GM10248 (cell line): ENCODE measurements around the gene NAV3.

Source experiments
- CTCF ChIA-PET: fragments of 300-600 bp; sonication (Branson Sonifier 250); formaldehyde crosslinking; extraction: SDS; loops from one replicate; lab custom pipeline; 2021; ENCODE audit warnings: antibody characterized with exemption; lab: Yijun Ruan, JAX
- POLR2A ChIA-PET: fragments of 350-650 bp; sonication (Branson Sonifier 250); formaldehyde crosslinking; extraction: SDS; loops from one replicate; lab custom pipeline; 2020; ENCODE audit warnings: antibody characterized with exemption; lab: Yijun Ruan, JAX
- DNase-seq: peaks from one replicate; pipeline ENCODE4 v3.0.0; 2012; ENCODE audit errors: extremely low spot score
- CTCF ChIP-seq: IDR thresholded peaks from 2 replicates; pipeline ENCODE4 v1.5.1; 2012; ENCODE audit warnings: mild to moderate bottlenecking, low read depth; ENCODE audit errors: extremely low read depth, missing control alignments, control extremely low read depth

The NAV3 gene

GRCh38 chr12:78002878-78003277 is 172.2 kb downstream of the NAV3 start:
- DNase-seq = no peak
- ChIA-PET CTCF (interaction anchor here (1.4 kb wide), 1 partner anchor 8 kb away, joined by 3 read pairs; no protein-coding TSS in a partner anchor), POLR2A (no interaction called here)
- TF ChIP-seq CTCF = no peak

- no peak for TF ChIP-seq CTCF
- POLR2A ChIA-PET = no interaction called here
Observed at GRCh38 chr12:78004249-78005093, 173.8 kb downstream of the NAV3 start.

GRCh38 chr12:78005094-78005492 is 174.4 kb downstream of the NAV3 start:
- no peak for TF ChIP-seq CTCF
- POLR2A ChIA-PET = no interaction called here
- CTCF ChIA-PET = no interaction called here
- no peak for DNase-seq

More at GRCh38 chr12:78004249-78005093, 173.8 kb downstream of the NAV3 start:
- CTCF ChIA-PET = no interaction called here
- DNase-seq = no peak

- CTCF ChIA-PET = interaction anchor here (1.2 kb wide), 1 partner anchor 18 kb away, joined by 3 read pairs; no protein-coding TSS in a partner anchor
- POLR2A ChIA-PET = no interaction called here
- no peak for TF ChIP-seq CTCF
- DNase-seq = no peak
Observed at GRCh38 chr12:78007173-78007572, 176.5 kb downstream of the NAV3 start.

GRCh38 chr12:78009031-78009430 is 178.3 kb downstream of the NAV3 start:
- ChIA-PET POLR2A (no interaction called here), CTCF (interaction anchor here (0.8 kb wide), 1 partner anchor 277 kb away, joined by 3 read pairs; no protein-coding TSS in a partner anchor)
- no peak for TF ChIP-seq CTCF
- no peak for DNase-seq

- POLR2A ChIA-PET = no interaction called here
- no peak for TF ChIP-seq CTCF
- CTCF ChIA-PET = interaction anchor here (0.7 kb wide), 1 partner anchor 20 kb away, joined by 3 read pairs; no protein-coding TSS in a partner anchor
- DNase-seq = no peak
Observed at GRCh38 chr12:78018171-78018910, 187.6 kb downstream of the NAV3 start.
